C4-2B (cell line): ENCODE results near the gene SUPT4H1.

Source experiments
- ZFX ChIP-seq: fragments of 450-650 bp; IDR thresholded peaks from 2 replicates; pipeline ENCODE4 v1.6.1; 2017
- TF ChIP-seq, protein P1 (sequence below): fragments of 450-650 bp; conservative IDR thresholded peaks from 2 replicates; pipeline ENCODE4 v1.5.1; 2017; ENCODE audit warnings: mild to moderate bottlenecking

DNA sequence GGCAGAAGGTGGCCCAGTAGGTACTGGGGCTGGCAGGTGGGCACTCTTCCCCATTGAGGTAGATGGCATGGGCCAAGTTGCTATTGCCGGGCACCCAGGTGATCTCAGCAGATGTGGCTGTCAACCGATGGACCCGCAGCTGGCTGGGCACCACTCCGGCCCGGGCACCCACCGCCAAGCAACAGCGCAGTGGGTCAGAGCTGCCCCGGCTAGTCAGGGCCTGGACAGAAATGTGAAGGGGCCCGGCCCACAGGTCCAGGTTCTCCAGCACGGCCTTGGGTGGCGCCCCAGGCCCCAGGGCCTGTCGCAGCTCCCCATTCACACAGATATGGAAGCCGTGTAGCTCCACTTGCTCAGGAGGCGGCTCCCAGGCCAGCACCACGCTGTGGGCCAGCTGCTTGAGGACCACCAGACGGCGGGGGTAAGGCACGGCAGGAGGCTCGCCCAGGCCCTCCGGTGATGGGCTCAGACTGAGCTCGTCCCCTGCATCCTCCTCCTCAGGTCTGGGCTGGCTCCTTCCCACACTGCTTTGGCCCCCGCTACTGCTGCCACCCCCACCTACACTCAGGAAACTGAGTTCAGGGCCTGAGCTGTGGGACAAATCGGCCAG, 39.9 kb downstream of the SUPT4H1 start:
- TF ChIP-seq, protein P1, sequence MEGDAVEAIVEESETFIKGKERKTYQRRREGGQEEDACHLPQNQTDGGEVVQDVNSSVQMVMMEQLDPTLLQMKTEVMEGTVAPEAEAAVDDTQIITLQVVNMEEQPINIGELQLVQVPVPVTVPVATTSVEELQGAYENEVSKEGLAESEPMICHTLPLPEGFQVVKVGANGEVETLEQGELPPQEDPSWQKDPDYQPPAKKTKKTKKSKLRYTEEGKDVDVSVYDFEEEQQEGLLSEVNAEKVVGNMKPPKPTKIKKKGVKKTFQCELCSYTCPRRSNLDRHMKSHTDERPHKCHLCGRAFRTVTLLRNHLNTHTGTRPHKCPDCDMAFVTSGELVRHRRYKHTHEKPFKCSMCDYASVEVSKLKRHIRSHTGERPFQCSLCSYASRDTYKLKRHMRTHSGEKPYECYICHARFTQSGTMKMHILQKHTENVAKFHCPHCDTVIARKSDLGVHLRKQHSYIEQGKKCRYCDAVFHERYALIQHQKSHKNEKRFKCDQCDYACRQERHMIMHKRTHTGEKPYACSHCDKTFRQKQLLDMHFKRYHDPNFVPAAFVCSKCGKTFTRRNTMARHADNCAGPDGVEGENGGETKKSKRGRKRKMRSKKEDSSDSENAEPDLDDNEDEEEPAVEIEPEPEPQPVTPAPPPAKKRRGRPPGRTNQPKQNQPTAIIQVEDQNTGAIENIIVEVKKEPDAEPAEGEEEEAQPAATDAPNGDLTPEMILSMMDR: no peak
- TF ChIP-seq ZFX: no peak
